ENCODE data around the gene CDKL5.

DNA sequence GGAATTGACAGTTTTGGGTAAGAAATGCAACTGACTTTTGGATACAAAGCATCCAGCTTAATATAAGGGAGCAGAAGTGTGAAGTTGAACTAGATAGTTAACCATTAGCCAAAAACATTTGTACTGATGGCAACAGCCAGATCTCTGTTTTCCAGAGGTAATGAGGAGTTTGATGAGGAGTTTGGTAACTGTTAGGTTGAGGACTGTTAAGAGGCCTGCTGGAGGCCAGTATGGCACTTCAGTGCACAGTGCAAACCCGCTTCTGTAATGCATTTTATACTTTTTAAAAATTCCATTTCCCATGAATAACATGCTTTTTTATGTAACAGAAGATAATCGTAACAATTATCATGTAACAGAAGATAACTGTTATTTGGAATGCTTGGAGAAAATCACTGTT is 30.0 kb downstream of the CDKL5 start:
- TF ChIP-seq, protein P1, sequence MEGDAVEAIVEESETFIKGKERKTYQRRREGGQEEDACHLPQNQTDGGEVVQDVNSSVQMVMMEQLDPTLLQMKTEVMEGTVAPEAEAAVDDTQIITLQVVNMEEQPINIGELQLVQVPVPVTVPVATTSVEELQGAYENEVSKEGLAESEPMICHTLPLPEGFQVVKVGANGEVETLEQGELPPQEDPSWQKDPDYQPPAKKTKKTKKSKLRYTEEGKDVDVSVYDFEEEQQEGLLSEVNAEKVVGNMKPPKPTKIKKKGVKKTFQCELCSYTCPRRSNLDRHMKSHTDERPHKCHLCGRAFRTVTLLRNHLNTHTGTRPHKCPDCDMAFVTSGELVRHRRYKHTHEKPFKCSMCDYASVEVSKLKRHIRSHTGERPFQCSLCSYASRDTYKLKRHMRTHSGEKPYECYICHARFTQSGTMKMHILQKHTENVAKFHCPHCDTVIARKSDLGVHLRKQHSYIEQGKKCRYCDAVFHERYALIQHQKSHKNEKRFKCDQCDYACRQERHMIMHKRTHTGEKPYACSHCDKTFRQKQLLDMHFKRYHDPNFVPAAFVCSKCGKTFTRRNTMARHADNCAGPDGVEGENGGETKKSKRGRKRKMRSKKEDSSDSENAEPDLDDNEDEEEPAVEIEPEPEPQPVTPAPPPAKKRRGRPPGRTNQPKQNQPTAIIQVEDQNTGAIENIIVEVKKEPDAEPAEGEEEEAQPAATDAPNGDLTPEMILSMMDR (IDR thresholded peaks at IDR 0.05) = no peak
- TF ChIP-seq POLR2A (IDR thresholded peaks at IDR 0.05) = no peak

Data from adrenal gland (tissue), 5 donors.